Measurements from ENCODE around the gene STK32C.

GRCh38 chr10:132222726-132223125 is 85.0 kb downstream of the STK32C start:
- TF ChIP-seq CTCF (conservative IDR thresholded peaks at IDR 0.05; ENCODE audit: low read depth, low read length) (no peak), EZH2 (IDR thresholded peaks at IDR 0.05; ENCODE audit: borderline replicate concordance, low read depth, low read length, poor library complexity, severe bottlenecking) (no peak)

All from A673 (cell line).